ENCODE results near the gene CCDC120.

CCDC120 gene, protein sequence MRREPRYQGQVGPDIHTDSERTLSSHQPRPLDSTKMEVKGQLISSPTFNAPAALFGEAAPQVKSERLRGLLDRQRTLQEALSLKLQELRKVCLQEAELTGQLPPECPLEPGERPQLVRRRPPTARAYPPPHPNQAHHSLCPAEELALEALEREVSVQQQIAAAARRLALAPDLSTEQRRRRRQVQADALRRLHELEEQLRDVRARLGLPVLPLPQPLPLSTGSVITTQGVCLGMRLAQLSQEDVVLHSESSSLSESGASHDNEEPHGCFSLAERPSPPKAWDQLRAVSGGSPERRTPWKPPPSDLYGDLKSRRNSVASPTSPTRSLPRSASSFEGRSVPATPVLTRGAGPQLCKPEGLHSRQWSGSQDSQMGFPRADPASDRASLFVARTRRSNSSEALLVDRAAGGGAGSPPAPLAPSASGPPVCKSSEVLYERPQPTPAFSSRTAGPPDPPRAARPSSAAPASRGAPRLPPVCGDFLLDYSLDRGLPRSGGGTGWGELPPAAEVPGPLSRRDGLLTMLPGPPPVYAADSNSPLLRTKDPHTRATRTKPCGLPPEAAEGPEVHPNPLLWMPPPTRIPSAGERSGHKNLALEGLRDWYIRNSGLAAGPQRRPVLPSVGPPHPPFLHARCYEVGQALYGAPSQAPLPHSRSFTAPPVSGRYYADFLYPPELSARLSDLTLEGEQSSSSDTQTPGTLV

DNA sequence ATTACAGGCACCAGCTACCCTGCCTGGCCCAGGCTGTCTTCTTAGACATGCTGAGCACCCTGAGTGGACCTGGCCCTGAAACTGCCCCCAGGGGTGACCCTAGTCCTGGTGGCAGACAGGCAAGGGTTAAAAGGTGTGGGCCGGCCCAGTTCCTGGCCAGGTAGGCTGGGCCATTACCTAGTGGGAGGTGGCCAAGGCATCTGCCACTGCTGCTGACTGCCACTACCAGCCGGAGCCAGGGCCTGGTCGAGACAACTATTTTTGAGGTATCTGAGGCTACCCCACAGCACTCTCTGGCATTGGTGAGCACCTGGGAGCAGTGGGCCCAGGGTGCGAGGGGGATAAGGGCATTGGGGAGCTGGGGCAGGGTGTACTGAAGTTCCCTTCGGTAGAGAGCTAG lies at the start of gene CCDC120:
Gene CCDC120 (plus strand): TSS at position 206 of the 400 bp plus-strand sequence. CDS start 3,043 bp downstream, outside the sequence.
- in situ Hi-C loops (cut with MboI; ENCODE audit: low pct_unique_long_range_greater_than_20kb, low sequenced_read_pairs, unreplicated experiment) = no loop called here
- TF ChIP-seq, protein P1, sequence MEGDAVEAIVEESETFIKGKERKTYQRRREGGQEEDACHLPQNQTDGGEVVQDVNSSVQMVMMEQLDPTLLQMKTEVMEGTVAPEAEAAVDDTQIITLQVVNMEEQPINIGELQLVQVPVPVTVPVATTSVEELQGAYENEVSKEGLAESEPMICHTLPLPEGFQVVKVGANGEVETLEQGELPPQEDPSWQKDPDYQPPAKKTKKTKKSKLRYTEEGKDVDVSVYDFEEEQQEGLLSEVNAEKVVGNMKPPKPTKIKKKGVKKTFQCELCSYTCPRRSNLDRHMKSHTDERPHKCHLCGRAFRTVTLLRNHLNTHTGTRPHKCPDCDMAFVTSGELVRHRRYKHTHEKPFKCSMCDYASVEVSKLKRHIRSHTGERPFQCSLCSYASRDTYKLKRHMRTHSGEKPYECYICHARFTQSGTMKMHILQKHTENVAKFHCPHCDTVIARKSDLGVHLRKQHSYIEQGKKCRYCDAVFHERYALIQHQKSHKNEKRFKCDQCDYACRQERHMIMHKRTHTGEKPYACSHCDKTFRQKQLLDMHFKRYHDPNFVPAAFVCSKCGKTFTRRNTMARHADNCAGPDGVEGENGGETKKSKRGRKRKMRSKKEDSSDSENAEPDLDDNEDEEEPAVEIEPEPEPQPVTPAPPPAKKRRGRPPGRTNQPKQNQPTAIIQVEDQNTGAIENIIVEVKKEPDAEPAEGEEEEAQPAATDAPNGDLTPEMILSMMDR (IDR thresholded peaks at IDR 0.05; ENCODE audit: extremely low read depth, insufficient read depth, missing control alignments) = no peak
- DNase-seq (ENCODE audit: low spot score) = no peak

DNA sequence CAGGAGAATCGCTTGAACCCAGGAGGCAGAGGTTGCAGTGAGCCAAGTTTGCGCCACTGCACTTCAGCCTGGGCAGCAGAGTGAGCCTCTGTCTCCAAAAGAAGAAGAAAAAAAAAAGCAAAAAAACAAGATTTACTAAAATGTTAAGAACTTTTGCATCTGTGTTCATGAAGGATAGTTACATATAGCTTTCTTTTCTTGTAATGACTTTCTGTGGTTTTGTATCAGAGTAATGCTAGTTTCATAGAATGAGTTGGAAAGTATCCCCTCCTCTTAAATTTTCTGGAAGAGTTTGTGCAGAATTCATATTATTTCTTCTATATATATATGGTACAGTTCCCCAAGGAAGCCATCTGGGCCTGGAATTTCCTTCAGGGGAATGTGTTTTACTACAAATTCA lies 39.7 kb upstream of the CCDC120 start:
- TF ChIP-seq, protein P1 (IDR thresholded peaks at IDR 0.05; ENCODE audit: extremely low read depth, insufficient read depth, missing control alignments) = no peak
- in situ Hi-C loops (cut with MboI; ENCODE audit: low pct_unique_long_range_greater_than_20kb, low sequenced_read_pairs, unreplicated experiment) = no loop called here

DNA sequence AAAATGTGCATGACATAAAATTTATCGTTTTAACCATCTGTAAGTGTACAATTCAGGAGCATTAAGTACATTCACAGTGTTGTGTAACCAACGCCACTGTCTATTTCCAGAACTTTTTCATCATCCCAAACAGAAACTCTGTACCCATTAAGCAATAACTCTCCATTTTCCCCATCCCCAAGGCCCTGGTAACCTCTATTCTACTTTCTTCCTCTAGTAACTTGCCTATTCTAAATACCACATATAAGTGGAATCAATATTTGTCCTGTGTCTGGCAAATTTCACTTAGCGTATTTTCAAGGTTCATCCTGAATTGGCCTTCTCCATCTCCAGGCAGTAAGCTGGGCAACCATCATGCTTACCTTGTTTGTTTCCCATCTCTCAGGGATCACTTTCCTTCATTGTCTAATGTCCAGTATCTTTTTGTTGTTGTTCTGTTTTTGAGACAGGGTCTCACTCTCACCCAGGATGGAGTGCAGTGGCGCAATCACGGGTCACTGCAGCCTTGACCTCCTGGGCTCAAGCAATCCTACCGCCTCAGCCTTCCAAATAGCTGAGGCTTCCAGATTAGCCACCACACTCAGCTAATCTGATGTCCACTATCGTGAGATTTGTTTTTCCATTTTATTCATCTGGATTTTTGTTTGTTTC lies 39.1 kb upstream of the CCDC120 start:
- in situ Hi-C loops (cut with MboI; ENCODE audit: low pct_unique_long_range_greater_than_20kb, low sequenced_read_pairs, unreplicated experiment) = no loop called here
- TF ChIP-seq, protein P1 (IDR thresholded peaks at IDR 0.05; ENCODE audit: extremely low read depth, insufficient read depth, missing control alignments) = no peak
- no peak for DNase-seq (ENCODE audit: low spot score)

More for the DNA sequence above, 39.7 kb upstream of the CCDC120 start:
- no peak for DNase-seq (ENCODE audit: low spot score)

DNA sequence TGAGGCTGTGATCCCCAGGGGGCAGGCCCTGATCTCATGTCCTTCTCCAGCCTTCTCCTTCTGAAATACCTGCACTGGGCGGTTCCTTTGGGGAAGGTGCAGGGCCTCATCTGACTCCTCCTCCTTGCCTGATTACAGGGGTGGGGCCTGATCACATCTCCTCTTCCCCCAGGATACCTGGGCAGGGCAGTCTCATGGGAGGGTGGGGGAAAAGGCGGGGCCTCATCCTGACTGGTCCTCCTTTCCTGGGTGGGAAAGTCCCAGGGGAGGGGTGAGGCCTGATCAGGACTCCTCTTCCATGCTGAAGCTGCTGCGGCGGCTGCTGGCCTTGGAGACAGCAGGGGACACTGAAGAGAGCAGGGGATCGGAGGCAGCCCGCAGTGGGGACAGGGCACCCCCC lies 28.9 kb upstream of the CCDC120 start:
- no peak for DNase-seq (ENCODE audit: low spot score)
- TF ChIP-seq, protein P1 (IDR thresholded peaks at IDR 0.05; ENCODE audit: extremely low read depth, insufficient read depth, missing control alignments) = no peak
- in situ Hi-C loops (cut with MboI; ENCODE audit: low pct_unique_long_range_greater_than_20kb, low sequenced_read_pairs, unreplicated experiment) = no loop called here

DNA sequence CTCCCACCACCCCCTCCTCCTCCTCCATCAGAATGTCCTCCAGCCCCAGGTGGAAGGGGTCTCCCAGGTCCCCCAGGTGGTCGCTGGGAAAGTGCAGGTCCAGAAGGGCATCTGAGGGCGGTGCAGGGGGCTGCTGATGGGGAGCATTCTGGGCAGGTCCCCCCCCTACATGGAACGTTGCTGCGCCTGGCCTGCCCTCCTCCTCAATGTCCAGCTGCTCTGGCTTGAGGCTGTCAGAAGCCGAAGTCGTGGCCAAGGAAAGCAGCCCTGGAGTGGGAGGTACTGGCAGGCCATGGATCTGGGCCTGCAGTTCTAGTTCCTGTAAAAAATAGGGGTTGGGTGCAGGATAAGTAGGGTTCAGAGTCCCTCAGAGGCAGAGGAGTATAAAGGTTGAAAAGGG lies 28.5 kb upstream of the CCDC120 start:
- DNase-seq (ENCODE audit: low spot score) = no peak
- TF ChIP-seq, protein P1 (IDR thresholded peaks at IDR 0.05; ENCODE audit: extremely low read depth, insufficient read depth, missing control alignments) = no peak
- in situ Hi-C loops (cut with MboI; ENCODE audit: low pct_unique_long_range_greater_than_20kb, low sequenced_read_pairs, unreplicated experiment) = no loop called here

DNA sequence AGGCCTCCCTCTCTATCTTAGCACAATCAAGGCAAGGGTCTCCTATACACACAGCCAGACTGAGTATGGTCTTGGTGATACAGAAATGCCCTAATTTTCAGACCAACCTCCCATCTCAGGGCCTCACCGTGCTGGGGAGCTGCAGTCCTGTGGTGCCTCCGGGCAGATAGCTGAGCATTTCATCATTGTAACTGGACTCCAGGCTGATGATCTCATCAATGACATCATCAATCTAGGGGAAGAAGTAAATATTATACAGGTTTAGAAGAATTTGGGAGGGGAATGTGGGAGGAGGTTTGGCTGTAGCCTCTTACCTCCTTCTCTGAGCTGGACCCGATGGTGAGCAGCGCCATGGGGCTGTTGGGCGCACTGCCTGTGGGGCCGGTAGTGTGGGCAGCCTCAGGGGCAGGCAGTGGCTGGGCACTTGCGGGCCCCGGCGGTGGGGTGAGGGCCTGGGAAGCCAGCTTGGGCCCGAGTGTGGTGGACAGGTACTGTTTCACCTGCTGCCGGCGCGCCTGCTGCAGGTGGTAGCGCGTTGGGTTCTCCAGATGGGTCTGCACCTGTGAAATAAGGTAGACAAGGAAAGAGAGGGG lies 20.8 kb upstream of the CCDC120 start:
- in situ Hi-C loops (cut with MboI; ENCODE audit: low pct_unique_long_range_greater_than_20kb, low sequenced_read_pairs, unreplicated experiment) = no loop called here
- TF ChIP-seq, protein P1 (IDR thresholded peaks at IDR 0.05; ENCODE audit: extremely low read depth, insufficient read depth, missing control alignments) = no peak

More for the DNA sequence above, 20.8 kb upstream of the CCDC120 start:
- no peak for DNase-seq (ENCODE audit: low spot score)
